HAP-1 (cell line): ENCODE results near the gene VAV3.

Experiments
- DNase-seq, 2 experiments: peaks; one replicate each; pipeline ENCODE4 v3.0.0-alpha.2; 2016 to 2020; ENCODE audit warnings: low spot score in 2 of 2
- H3K27me3 ChIP-seq: fragments of 250-450 bp; sonication (Bioruptor Pico); 2 replicates; pipeline ENCODE4 v1.5.1; 2020; ENCODE audit warnings: low read depth, mild to moderate bottlenecking, moderate library complexity
- H3K36me3 ChIP-seq: fragments of 250-450 bp; sonication (Bioruptor Pico); replicated peaks from 2 replicates; pipeline ENCODE4 v1.5.1; 2020; ENCODE audit warnings: mild to moderate bottlenecking
- H3K4me1 ChIP-seq: fragments of 250-450 bp; sonication (Bioruptor Pico); 2 replicates; pipeline ENCODE4 v1.5.1; 2020; ENCODE audit warnings: mild to moderate bottlenecking
- H3K4me3 ChIP-seq: fragments of 250-450 bp; sonication (Bioruptor Pico); 2 replicates; pipeline ENCODE4 v1.5.1; 2020; ENCODE audit warnings: mild to moderate bottlenecking, moderate library complexity
- H3K9me3 ChIP-seq: fragments of 250-450 bp; sonication (Bioruptor Pico); 2 replicates; pipeline ENCODE4 v1.5.1; 2020; ENCODE audit warnings: mild to moderate bottlenecking, moderate library complexity
- in situ Hi-C: fragments of 300-500 bp; cut with MboI; formaldehyde crosslinking; loops from 3 replicates; pipeline ENCODE4 v1.14.3; 2020; ENCODE audit warnings: low sequenced_read_pairs, inconsistent platforms, mixed read lengths

Gene VAV3

GRCh38 chr1:107532318-107532717 lies 432.7 kb downstream of the VAV3 start:
- no peak overlapping the region for H3K4me3 ChIP-seq
- DNase-seq = no peak
- H3K4me1 ChIP-seq = no peaks in the 10 kb centered on the region
- H3K36me3 ChIP-seq = no peaks in the 10 kb centered on the region
- no peaks in the 10 kb centered on the region for H3K27me3 ChIP-seq
- in situ Hi-C loops = no loop called here
- no peaks in the 10 kb centered on the region for H3K9me3 ChIP-seq

- no peak for DNase-seq
- Histone ChIP-seq H3K9me3 (no peaks in the 10 kb centered on the region), H3K36me3 (no peaks in the 10 kb centered on the region), H3K4me3 (no peak overlapping the region), H3K27me3 (no peaks in the 10 kb centered on the region), H3K4me1 (no peaks in the 10 kb centered on the region)
- in situ Hi-C loops = no loop called here
Observed at GRCh38 chr1:107531065-107531908, 433.7 kb downstream of the VAV3 start.

- in situ Hi-C loops = no loop called here
- DNase-seq = no peak
Observed at GRCh38 chr1:107530543-107530942, 434.4 kb downstream of the VAV3 start.

GRCh38 chr1:107529511-107530149 lies 435.4 kb downstream of the VAV3 start:
- Histone ChIP-seq H3K4me3 (no peak overlapping the region), H3K27me3 (no peaks in the 10 kb centered on the region), H3K36me3 (no peaks in the 10 kb centered on the region), H3K4me1 (no peaks in the 10 kb centered on the region), H3K9me3 (no peaks in the 10 kb centered on the region)
- DNase-seq = peak; percentile 22 to 52
- in situ Hi-C loops = no loop called here

More at GRCh38 chr1:107530543-107530942, 434.4 kb downstream of the VAV3 start:
- no peaks in the 10 kb centered on the region for H3K4me1 ChIP-seq
- no peaks in the 10 kb centered on the region for H3K27me3 ChIP-seq
- no peak overlapping the region for H3K4me3 ChIP-seq
- no peaks in the 10 kb centered on the region for H3K36me3 ChIP-seq
- no peaks in the 10 kb centered on the region for H3K9me3 ChIP-seq

- H3K36me3 ChIP-seq = no peaks in the 10 kb centered on the region
- no peaks in the 10 kb centered on the region for H3K9me3 ChIP-seq
- in situ Hi-C loops = no loop called here
- no peak overlapping the region for H3K4me3 ChIP-seq
- no peaks in the 10 kb centered on the region for H3K4me1 ChIP-seq
- H3K27me3 ChIP-seq = no peaks in the 10 kb centered on the region
- DNase-seq = no peak
Observed at GRCh38 chr1:107526524-107527198, 438.3 kb downstream of the VAV3 start.

- in situ Hi-C loops = no loop called here
- Histone ChIP-seq H3K4me1 (no peaks in the 10 kb centered on the region), H3K4me3 (no peak overlapping the region), H3K36me3 (no peaks in the 10 kb centered on the region), H3K9me3 (no peaks in the 10 kb centered on the region), H3K27me3 (no peaks in the 10 kb centered on the region)
- DNase-seq = no peak
Observed at GRCh38 chr1:107525961-107526360, 439.0 kb downstream of the VAV3 start.

GRCh38 chr1:107525145-107525544 lies 439.8 kb downstream of the VAV3 start:
- no peak for DNase-seq
- H3K4me1 ChIP-seq = no peaks in the 10 kb centered on the region
- no peak overlapping the region for H3K4me3 ChIP-seq
- H3K27me3 ChIP-seq = no peaks in the 10 kb centered on the region
- H3K9me3 ChIP-seq = no peaks in the 10 kb centered on the region
- no peaks in the 10 kb centered on the region for H3K36me3 ChIP-seq
- in situ Hi-C loops = no loop called here

GRCh38 chr1:107524301-107524700 lies 440.7 kb downstream of the VAV3 start:
- no peak overlapping the region for H3K4me3 ChIP-seq
- in situ Hi-C loops = no loop called here

GRCh38 chr1:107523736-107524135 lies 441.2 kb downstream of the VAV3 start:
- in situ Hi-C loops = no loop called here
- H3K4me3 ChIP-seq = no peak overlapping the region
- DNase-seq = no peak

More at GRCh38 chr1:107524301-107524700, 440.7 kb downstream of the VAV3 start:
- Histone ChIP-seq H3K4me1 (no peaks in the 10 kb centered on the region), H3K27me3 (no peaks in the 10 kb centered on the region), H3K9me3 (no peaks in the 10 kb centered on the region), H3K36me3 (no peaks in the 10 kb centered on the region)
- no peak for DNase-seq

GRCh38 chr1:107523061-107523460 lies 441.9 kb downstream of the VAV3 start:
- in situ Hi-C loops = no loop called here
- no peak overlapping the region for H3K4me3 ChIP-seq
- H3K27me3 ChIP-seq = no peaks in the 10 kb centered on the region
- H3K9me3 ChIP-seq = no peaks in the 10 kb centered on the region
- H3K36me3 ChIP-seq = no peaks in the 10 kb centered on the region
- no peak for DNase-seq
- H3K4me1 ChIP-seq = no peaks in the 10 kb centered on the region

More at GRCh38 chr1:107523736-107524135, 441.2 kb downstream of the VAV3 start:
- Histone ChIP-seq H3K4me1 (no peaks in the 10 kb centered on the region), H3K36me3 (no peaks in the 10 kb centered on the region), H3K9me3 (no peaks in the 10 kb centered on the region), H3K27me3 (no peaks in the 10 kb centered on the region)
